CD14-positive monocyte (primary cell): Measurements from ENCODE around the gene KRTAP4-8. TPM values are rescaled to one million over a fixed set of nuclear protein-coding genes. Genes with fewer than 3 reads are reported as not detected.
"Not testable (repeated sequence)": the region's sequence is repeated elsewhere in the genome, so short reads cannot be mapped to it uniquely, and the experiment has no call there.

ENCODE experiments used
- DNase-seq, 3 donors: peaks; one replicate each; pipeline ENCODE4 v3.0.0-alpha.2; 2011 to 2022
- H2AFZ ChIP-seq: 2 replicates; pipeline ENCODE4 v1.6.0; 2012; ENCODE audit warnings: mild to moderate bottlenecking, low read depth, low read length, inconsistent platforms; ENCODE audit not compliant: insufficient read depth, poor library complexity, severe bottlenecking
- H3K27ac ChIP-seq, 2 donors: 1 replicate in 1 of 2; 2 replicates in 1 of 2; pipeline ENCODE4 v1.5.1; 2012 to 2013; ENCODE audit warnings: low read length in 2 of 2, control low read depth in 1 of 2, inconsistent platforms in 1 of 2, low read depth in 1 of 2, mild to moderate bottlenecking in 1 of 2
- H3K27me3 ChIP-seq, 2 donors: one replicate each; pipeline versions ENCODE4 v1.6.0 to v1.6.1; 2011 to 2013; ENCODE audit warnings: low read length in 2 of 2; ENCODE audit not compliant: control insufficient read depth in 2 of 2, insufficient read depth in 2 of 2
- H3K36me3 ChIP-seq, 2 donors: replicated peaks in 1 of 2; 1 replicate in 1 of 2; 2 replicates in 1 of 2; pipeline versions ENCODE4 v1.5.1 to v1.6.1; 2012 to 2013; ENCODE audit warnings: low read length in 2 of 2, control low read depth in 1 of 2, inconsistent platforms in 1 of 2, mild to moderate bottlenecking in 1 of 2; ENCODE audit not compliant: insufficient read depth in 2 of 2, control insufficient read depth in 1 of 2
- H3K4me1 ChIP-seq, 2 donors: 1 replicate in 1 of 2; 2 replicates in 1 of 2; pipeline versions ENCODE4 v1.5.1 to v1.6.1; 2012 to 2013; ENCODE audit warnings: low read length in 2 of 2, control low read depth in 1 of 2, inconsistent platforms in 1 of 2, mild to moderate bottlenecking in 1 of 2, moderate library complexity in 1 of 2; ENCODE audit not compliant: insufficient read depth in 2 of 2, control insufficient read depth in 1 of 2
- H3K4me2 ChIP-seq: replicated peaks from 2 replicates; pipeline ENCODE3; 2012; ENCODE audit warnings: low read length, moderate library complexity, mild to moderate bottlenecking; ENCODE audit not compliant: poor library complexity, severe bottlenecking; ENCODE audit errors: extremely low read depth
- H3K4me3 ChIP-seq, 3 experiments: fragments of 200-600 bp in 1 of 3; sonication (generic) in 1 of 3; replicated peaks in 1 of 3; 1 replicate in 2 of 3; 2 replicates in 1 of 3; pipeline ENCODE4 v1.5.1; 2011 to 2013; ENCODE audit warnings: low read length in 3 of 3, mild to moderate bottlenecking in 3 of 3, control low read depth in 2 of 3, low read depth in 2 of 3, inconsistent platforms in 1 of 3, moderate library complexity in 1 of 3
- H3K79me2 ChIP-seq: 2 replicates; pipeline ENCODE4 v1.6.0; 2012; ENCODE audit warnings: mild to moderate bottlenecking, control low read depth, inconsistent platforms, low read length, moderate library complexity; ENCODE audit not compliant: insufficient read depth
- H3K9ac ChIP-seq: 2 replicates; pipeline ENCODE4 v1.6.0; 2017; ENCODE audit warnings: low read length, mild to moderate bottlenecking; ENCODE audit not compliant: insufficient read depth, poor library complexity, severe bottlenecking
- H3K9me3 ChIP-seq, 2 donors: replicated peaks in 1 of 2; 1 replicate in 1 of 2; 2 replicates in 1 of 2; pipeline versions ENCODE4 v1.5.1 to v1.6.1; 2012 to 2013; ENCODE audit warnings: low read length in 2 of 2, control low read depth in 1 of 2; ENCODE audit not compliant: control insufficient read depth in 1 of 2, insufficient read depth in 1 of 2
- H4K20me1 ChIP-seq: 2 replicates; pipeline ENCODE4 v1.6.0; 2012; ENCODE audit warnings: mild to moderate bottlenecking, low read length, control low read depth, moderate library complexity; ENCODE audit not compliant: insufficient read depth
- H3K27ac Mint-ChIP-seq, 7 donors: one replicate each; pipeline ENCODE4 v1.8.0; 2020; ENCODE audit warnings: mild to moderate bottlenecking in 7 of 7, mixed read lengths in 7 of 7, moderate library complexity in 6 of 7, inconsistent platforms in 2 of 7
- H3K27me3 Mint-ChIP-seq, 3 donors: one replicate each; pipeline ENCODE4 v1.8.0; 2021 to 2022; ENCODE audit warnings: low read depth in 3 of 3, mild to moderate bottlenecking in 3 of 3, mixed read lengths in 3 of 3, moderate library complexity in 3 of 3, inconsistent platforms in 1 of 3
- H3K36me3 Mint-ChIP-seq, 2 donors: one replicate each; pipeline ENCODE4 v1.8.0; 2020; ENCODE audit warnings: mixed read lengths in 2 of 2, inconsistent platforms in 1 of 2, mild to moderate bottlenecking in 1 of 2
- H3K4me1 Mint-ChIP-seq: one replicate; pipeline ENCODE4 v1.8.0; 2020; ENCODE audit warnings: mild to moderate bottlenecking, mixed read lengths
- H3K4me3 Mint-ChIP-seq, 2 donors: one replicate each; pipeline ENCODE4 v1.8.0; 2020; ENCODE audit warnings: mild to moderate bottlenecking in 2 of 2, mixed read lengths in 2 of 2, moderate library complexity in 1 of 2
- H3K9me3 Mint-ChIP-seq, 7 donors: one replicate each; pipeline ENCODE4 v1.8.0; 2020 to 2022; ENCODE audit warnings: mixed read lengths in 7 of 7, mild to moderate bottlenecking in 6 of 7, moderate library complexity in 6 of 7, inconsistent platforms in 2 of 7
- WGBS: methylation state at CpG from one replicate; pipeline ENCODE4 v1.1.5; 2013; ENCODE audit warnings: missing lambda C conversion rate; ENCODE audit not compliant: insufficient coverage; 5-methylcytosine and 5-hydroxymethylcytosine counted together
- intact Hi-C, 2 donors: fragments of 100-400 bp; cut with micrococcal nuclease; formaldehyde crosslinking; loops; one replicate each; pipeline versions ENCODE4 v1.15.0 to v1.15.1; 2023
- polyA plus RNA-seq, 3 donors: library from polyadenylated mRNA; depleted of rRNA in 1 of 3; unstranded in 2 of 3; stranded (reverse) in 1 of 3; fragments of 300-500 nt in 2 of 3; fragments of >200 nt in 1 of 3; fragmentation: Illumina TruSeq in 2 of 3; gene quantifications; 1 replicate in 2 of 3; 2 replicates in 1 of 3; pipeline ENCODE4 v1.2.3, GENCODE V29; 2012 to 2021
- TF ChIP-seq, protein P1 (sequence below): fragments of 200-600 bp; IDR thresholded peaks from one replicate; pipeline ENCODE4 v1.8.0; 2022; ENCODE audit warnings: antibody characterized with exemption, mild to moderate bottlenecking

KRTAP4-8 gene
- polyA plus RNA-seq, 3 donors: not detected

- H3K4me3 ChIP-seq: no peak overlapping the region
- peaks cover 19 to 28% of the 10 kb centered on the region in 2 donors for H3K27me3 ChIP-seq
- no peak overlapping the region for H3K27ac ChIP-seq
- no peaks in the 10 kb centered on the region for H3K79me2 ChIP-seq
- TF ChIP-seq, protein P1, sequence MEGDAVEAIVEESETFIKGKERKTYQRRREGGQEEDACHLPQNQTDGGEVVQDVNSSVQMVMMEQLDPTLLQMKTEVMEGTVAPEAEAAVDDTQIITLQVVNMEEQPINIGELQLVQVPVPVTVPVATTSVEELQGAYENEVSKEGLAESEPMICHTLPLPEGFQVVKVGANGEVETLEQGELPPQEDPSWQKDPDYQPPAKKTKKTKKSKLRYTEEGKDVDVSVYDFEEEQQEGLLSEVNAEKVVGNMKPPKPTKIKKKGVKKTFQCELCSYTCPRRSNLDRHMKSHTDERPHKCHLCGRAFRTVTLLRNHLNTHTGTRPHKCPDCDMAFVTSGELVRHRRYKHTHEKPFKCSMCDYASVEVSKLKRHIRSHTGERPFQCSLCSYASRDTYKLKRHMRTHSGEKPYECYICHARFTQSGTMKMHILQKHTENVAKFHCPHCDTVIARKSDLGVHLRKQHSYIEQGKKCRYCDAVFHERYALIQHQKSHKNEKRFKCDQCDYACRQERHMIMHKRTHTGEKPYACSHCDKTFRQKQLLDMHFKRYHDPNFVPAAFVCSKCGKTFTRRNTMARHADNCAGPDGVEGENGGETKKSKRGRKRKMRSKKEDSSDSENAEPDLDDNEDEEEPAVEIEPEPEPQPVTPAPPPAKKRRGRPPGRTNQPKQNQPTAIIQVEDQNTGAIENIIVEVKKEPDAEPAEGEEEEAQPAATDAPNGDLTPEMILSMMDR: no peak
- no peaks in the 10 kb centered on the region for H3K4me1 ChIP-seq
- H3K4me2 ChIP-seq: no peak overlapping the region
- Mint-ChIP-seq H3K4me1 (no peaks in the 10 kb centered on the region), H3K4me3 (no peak overlapping the region), H3K9me3 (peaks cover 0 to 9% (median 2%) of the 10 kb centered on the region in 7 donors), H3K27me3 (peaks cover 13 to 33% (median 20%) of the 10 kb centered on the region in 3 donors), H3K27ac (no peak overlapping the region), H3K36me3 (peaks cover 0 to 2% of the 10 kb centered on the region in 2 donors)
- no CpG with 5 or more reads among the region's 5 CpGs for WGBS
- H2AFZ ChIP-seq: no peak overlapping the region
- DNase-seq: no peak
- no peaks in the 10 kb centered on the region for H4K20me1 ChIP-seq
- H3K9ac ChIP-seq: no peak overlapping the region
- H3K36me3 ChIP-seq: no peaks in the 10 kb centered on the region
- no peaks in the 10 kb centered on the region for H3K9me3 ChIP-seq
- intact Hi-C loops: no loop called here
Observed at GRCh38 chr17:41058741-41059140, 39.2 kb downstream of the KRTAP4-8 start.

- TF ChIP-seq, protein P1: no peak
Observed at GRCh38 chr17:41057547-41057946, 40.4 kb downstream of the KRTAP4-8 start.

DNA sequence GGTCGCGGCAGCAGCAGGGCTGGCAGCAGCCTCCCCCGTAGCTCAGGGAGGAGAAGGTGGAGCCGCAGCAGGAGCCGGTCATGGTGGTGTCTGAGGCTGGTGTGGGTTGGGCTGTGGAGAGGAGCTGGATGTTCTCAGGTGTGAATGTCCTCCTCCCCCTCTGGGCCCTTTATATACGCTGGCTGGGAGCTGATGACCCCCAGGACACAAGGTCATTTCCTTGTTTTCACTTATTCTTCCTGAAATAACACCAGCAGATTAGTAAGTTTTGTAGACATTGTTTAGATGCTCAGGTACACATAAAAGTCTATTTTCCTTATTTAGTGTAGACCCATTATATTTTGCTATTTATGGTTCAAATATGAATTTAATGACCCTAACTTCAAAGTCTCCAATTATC lies 42.8 kb downstream of the KRTAP4-8 start, which contains the start of gene KRTAP2-2:
Gene KRTAP2-2, minus strand, starts transcription at position 101 of the 400 bp plus-strand sequence. Its CDS starts 19 bp downstream, at position 82.
- H3K9me3 ChIP-seq, H3K27ac Mint-ChIP-seq, H3K9me3 Mint-ChIP-seq, H2AFZ ChIP-seq, H3K36me3 ChIP-seq, H3K9ac ChIP-seq, H3K27ac ChIP-seq, H3K4me1 ChIP-seq, DNase-seq, H4K20me1 ChIP-seq, H3K4me2 ChIP-seq, intact Hi-C loops, H3K79me2 ChIP-seq, H3K4me1 Mint-ChIP-seq, H3K36me3 Mint-ChIP-seq, H3K4me3 ChIP-seq, H3K4me3 Mint-ChIP-seq: not testable (repeated sequence)
- peaks cover 9 to 21% (median 15%) of the 10 kb centered on the region in 3 donors for H3K27me3 Mint-ChIP-seq
- WGBS: no CpG with 5 or more reads among the region's 6 CpGs
- H3K27me3 ChIP-seq: peaks cover 6 to 13% of the 10 kb centered on the region in 2 donors

More at GRCh38 chr17:41057547-41057946, 40.4 kb downstream of the KRTAP4-8 start:
- Histone ChIP-seq H3K4me2 (no peak overlapping the region), H4K20me1 (no peaks in the 10 kb centered on the region), H3K9ac (no peak overlapping the region), H3K9me3 (no peaks in the 10 kb centered on the region), H3K27ac (no peak overlapping the region), H3K79me2 (no peaks in the 10 kb centered on the region), H3K27me3 (peaks cover 16 to 26% of the 10 kb centered on the region in 2 donors), H2AFZ (no peak overlapping the region), H3K4me3 (no peak overlapping the region), H3K4me1 (no peaks in the 10 kb centered on the region), H3K36me3 (no peaks in the 10 kb centered on the region)
- Mint-ChIP-seq H3K9me3 (peaks cover 0 to 9% (median 2%) of the 10 kb centered on the region in 7 donors), H3K27ac (no peak overlapping the region), H3K36me3 (peaks cover 0 to 2% of the 10 kb centered on the region in 2 donors), H3K4me1 (no peaks in the 10 kb centered on the region), H3K27me3 (peaks cover 13 to 31% (median 17%) of the 10 kb centered on the region in 3 donors), H3K4me3 (no peak overlapping the region)
- DNase-seq: no peak
- intact Hi-C loops: no loop called here
- no CpG with 5 or more reads among the region's 1 CpG for WGBS
